ENCODE measurements around the gene TSHZ2. TPM values are rescaled to one million over a fixed set of nuclear protein-coding genes. Genes with fewer than 3 reads are reported as not detected.

Gene TSHZ2
- polyA plus RNA-seq, 1 donor from 2014 or later: 4.6 TPM

DNA sequence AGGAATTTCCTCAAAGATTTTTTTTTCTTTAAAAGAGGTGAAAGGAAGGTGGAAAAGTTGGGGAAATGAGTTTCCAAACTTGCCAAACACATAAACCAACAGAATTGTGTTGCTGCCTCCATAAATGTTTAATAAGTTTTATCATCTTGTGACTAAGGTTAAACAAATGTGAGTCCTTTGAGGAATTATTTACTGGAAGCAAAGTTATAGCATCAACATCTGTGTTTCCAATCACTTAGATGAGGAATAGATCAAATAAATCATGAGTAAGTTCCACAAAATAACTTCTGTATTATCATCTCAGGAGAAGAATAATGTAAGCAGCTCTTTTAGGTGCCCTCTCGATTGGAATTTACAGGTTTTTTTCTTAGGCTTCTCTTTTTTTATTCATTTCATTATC lies 20.5 kb downstream of the TSHZ2 start:
- no peaks in the 10 kb centered on the region for H3K79me2 ChIP-seq (replicated peaks; ENCODE audit: insufficient read depth, low read length)
- H3K9me3 ChIP-seq (ENCODE audit: low read length): no peaks in the 10 kb centered on the region
- no peaks in the 10 kb centered on the region for H4K20me1 ChIP-seq (ENCODE audit: insufficient read depth)
- no peak overlapping the region for H3K4me3 ChIP-seq (ENCODE audit: low read length)
- no peak overlapping the region for H3K9ac ChIP-seq (ENCODE audit: low read length)
- no peak overlapping the region for H3K27ac ChIP-seq (ENCODE audit: low read length)
- H3F3A ChIP-seq (ENCODE audit: insufficient read depth, low read length, poor library complexity, severe bottlenecking): no peaks in the 10 kb centered on the region
- no peaks in the 10 kb centered on the region for H3K9me2 ChIP-seq (ENCODE audit: insufficient read depth, low read length)
- no peak overlapping the region for H3K4me2 ChIP-seq (ENCODE audit: low read length)
- no peaks in the 10 kb centered on the region for H3K27me3 ChIP-seq (ENCODE audit: insufficient read depth, low read depth, low read length)
- H3K36me3 ChIP-seq (ENCODE audit: insufficient read depth, low read length): no peaks in the 10 kb centered on the region
- TF ChIP-seq POLR2AphosphoS5 (IDR thresholded peaks at IDR 0.05) (no peak), EZH2 (IDR thresholded peaks at IDR 0.05; ENCODE audit: borderline replicate concordance, insufficient read depth, low read length, poor library complexity, severe bottlenecking) (no peak), TAF1 (IDR thresholded peaks at IDR 0.05; ENCODE audit: low read depth) (no peak), SMC3 (conservative IDR thresholded peaks at IDR 0.05; ENCODE audit: poor library complexity) (no peak), EP300 (conservative IDR thresholded peaks at IDR 0.05; ENCODE audit: poor library complexity, severe bottlenecking) (no peak), MXI1 (conservative IDR thresholded peaks at IDR 0.05; ENCODE audit: poor library complexity, severe bottlenecking) (no peak), RAD21 (conservative IDR thresholded peaks at IDR 0.05) (no peak)
- TF ChIP-seq, protein P1, sequence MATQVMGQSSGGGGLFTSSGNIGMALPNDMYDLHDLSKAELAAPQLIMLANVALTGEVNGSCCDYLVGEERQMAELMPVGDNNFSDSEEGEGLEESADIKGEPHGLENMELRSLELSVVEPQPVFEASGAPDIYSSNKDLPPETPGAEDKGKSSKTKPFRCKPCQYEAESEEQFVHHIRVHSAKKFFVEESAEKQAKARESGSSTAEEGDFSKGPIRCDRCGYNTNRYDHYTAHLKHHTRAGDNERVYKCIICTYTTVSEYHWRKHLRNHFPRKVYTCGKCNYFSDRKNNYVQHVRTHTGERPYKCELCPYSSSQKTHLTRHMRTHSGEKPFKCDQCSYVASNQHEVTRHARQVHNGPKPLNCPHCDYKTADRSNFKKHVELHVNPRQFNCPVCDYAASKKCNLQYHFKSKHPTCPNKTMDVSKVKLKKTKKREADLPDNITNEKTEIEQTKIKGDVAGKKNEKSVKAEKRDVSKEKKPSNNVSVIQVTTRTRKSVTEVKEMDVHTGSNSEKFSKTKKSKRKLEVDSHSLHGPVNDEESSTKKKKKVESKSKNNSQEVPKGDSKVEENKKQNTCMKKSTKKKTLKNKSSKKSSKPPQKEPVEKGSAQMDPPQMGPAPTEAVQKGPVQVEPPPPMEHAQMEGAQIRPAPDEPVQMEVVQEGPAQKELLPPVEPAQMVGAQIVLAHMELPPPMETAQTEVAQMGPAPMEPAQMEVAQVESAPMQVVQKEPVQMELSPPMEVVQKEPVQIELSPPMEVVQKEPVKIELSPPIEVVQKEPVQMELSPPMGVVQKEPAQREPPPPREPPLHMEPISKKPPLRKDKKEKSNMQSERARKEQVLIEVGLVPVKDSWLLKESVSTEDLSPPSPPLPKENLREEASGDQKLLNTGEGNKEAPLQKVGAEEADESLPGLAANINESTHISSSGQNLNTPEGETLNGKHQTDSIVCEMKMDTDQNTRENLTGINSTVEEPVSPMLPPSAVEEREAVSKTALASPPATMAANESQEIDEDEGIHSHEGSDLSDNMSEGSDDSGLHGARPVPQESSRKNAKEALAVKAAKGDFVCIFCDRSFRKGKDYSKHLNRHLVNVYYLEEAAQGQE (IDR thresholded peaks at IDR 0.05; ENCODE audit: borderline replicate concordance): no peak
- TF ChIP-seq, protein P2, sequence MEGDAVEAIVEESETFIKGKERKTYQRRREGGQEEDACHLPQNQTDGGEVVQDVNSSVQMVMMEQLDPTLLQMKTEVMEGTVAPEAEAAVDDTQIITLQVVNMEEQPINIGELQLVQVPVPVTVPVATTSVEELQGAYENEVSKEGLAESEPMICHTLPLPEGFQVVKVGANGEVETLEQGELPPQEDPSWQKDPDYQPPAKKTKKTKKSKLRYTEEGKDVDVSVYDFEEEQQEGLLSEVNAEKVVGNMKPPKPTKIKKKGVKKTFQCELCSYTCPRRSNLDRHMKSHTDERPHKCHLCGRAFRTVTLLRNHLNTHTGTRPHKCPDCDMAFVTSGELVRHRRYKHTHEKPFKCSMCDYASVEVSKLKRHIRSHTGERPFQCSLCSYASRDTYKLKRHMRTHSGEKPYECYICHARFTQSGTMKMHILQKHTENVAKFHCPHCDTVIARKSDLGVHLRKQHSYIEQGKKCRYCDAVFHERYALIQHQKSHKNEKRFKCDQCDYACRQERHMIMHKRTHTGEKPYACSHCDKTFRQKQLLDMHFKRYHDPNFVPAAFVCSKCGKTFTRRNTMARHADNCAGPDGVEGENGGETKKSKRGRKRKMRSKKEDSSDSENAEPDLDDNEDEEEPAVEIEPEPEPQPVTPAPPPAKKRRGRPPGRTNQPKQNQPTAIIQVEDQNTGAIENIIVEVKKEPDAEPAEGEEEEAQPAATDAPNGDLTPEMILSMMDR (IDR thresholded peaks at IDR 0.05; ENCODE audit: poor library complexity, severe bottlenecking): no peak
- no peak overlapping the region for H2AFZ ChIP-seq (ENCODE audit: low read depth, low read length)

DNA sequence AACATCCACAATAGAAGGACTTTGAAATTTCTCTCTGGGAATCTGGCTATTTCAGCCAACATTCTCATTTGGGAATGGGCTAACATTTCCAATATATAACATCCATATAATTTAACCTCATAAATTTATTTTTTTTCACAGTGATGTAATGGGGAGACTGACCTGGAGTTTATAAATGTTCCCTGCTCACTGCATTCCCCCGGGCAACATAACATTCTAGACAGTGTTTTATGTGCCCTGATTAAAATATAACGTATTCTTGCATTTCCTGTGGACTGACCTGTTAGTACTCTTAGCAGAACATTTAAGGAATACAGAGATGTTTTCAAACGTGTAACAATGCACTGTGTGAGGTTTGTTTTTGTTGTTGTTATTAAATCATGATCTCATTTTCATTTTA lies 20.9 kb downstream of the TSHZ2 start:
- Histone ChIP-seq H3K9me3 (ENCODE audit: low read length) (no peaks in the 10 kb centered on the region), H4K20me1 (ENCODE audit: insufficient read depth) (no peaks in the 10 kb centered on the region), H3K79me2 (replicated peaks; ENCODE audit: insufficient read depth, low read length) (no peaks in the 10 kb centered on the region), H3K4me2 (ENCODE audit: low read length) (no peak overlapping the region), H3K9me2 (ENCODE audit: insufficient read depth, low read length) (no peaks in the 10 kb centered on the region), H3K36me3 (ENCODE audit: insufficient read depth, low read length) (no peaks in the 10 kb centered on the region), H3F3A (ENCODE audit: insufficient read depth, low read length, poor library complexity, severe bottlenecking) (no peaks in the 10 kb centered on the region), H3K4me3 (ENCODE audit: low read length) (no peak overlapping the region), H3K27ac (ENCODE audit: low read length) (no peak overlapping the region), H3K27me3 (ENCODE audit: insufficient read depth, low read depth, low read length) (no peaks in the 10 kb centered on the region), H2AFZ (ENCODE audit: low read depth, low read length) (no peak overlapping the region), H3K9ac (ENCODE audit: low read length) (no peak overlapping the region)
- TF ChIP-seq SMC3 (conservative IDR thresholded peaks at IDR 0.05; ENCODE audit: poor library complexity): no peak
- no peak for TF ChIP-seq POLR2AphosphoS5 (IDR thresholded peaks at IDR 0.05)
- TF ChIP-seq, protein P2 (IDR thresholded peaks at IDR 0.05; ENCODE audit: poor library complexity, severe bottlenecking): no peak
- no peak for TF ChIP-seq EZH2 (IDR thresholded peaks at IDR 0.05; ENCODE audit: borderline replicate concordance, insufficient read depth, low read length, poor library complexity, severe bottlenecking)
- TF ChIP-seq MXI1 (conservative IDR thresholded peaks at IDR 0.05; ENCODE audit: poor library complexity, severe bottlenecking): no peak
- TF ChIP-seq EP300 (conservative IDR thresholded peaks at IDR 0.05; ENCODE audit: poor library complexity, severe bottlenecking): no peak
- no peak for TF ChIP-seq TAF1 (IDR thresholded peaks at IDR 0.05; ENCODE audit: low read depth)
- no peak for TF ChIP-seq RAD21 (conservative IDR thresholded peaks at IDR 0.05)
- TF ChIP-seq, protein P1 (IDR thresholded peaks at IDR 0.05; ENCODE audit: borderline replicate concordance): no peak
